NK-92 treated with Interleukin-12 subunit alpha and Interleukin-12 subunit beta, amount 100 ng/mL, for 24 hours (cell line): Measurements from ENCODE around the gene ZNF764.

Experiments used
- DNase-seq: peaks from one replicate; lab custom pipeline; 2025; lab: John Stamatoyannopoulos, UW

ZNF764 gene

DNA sequence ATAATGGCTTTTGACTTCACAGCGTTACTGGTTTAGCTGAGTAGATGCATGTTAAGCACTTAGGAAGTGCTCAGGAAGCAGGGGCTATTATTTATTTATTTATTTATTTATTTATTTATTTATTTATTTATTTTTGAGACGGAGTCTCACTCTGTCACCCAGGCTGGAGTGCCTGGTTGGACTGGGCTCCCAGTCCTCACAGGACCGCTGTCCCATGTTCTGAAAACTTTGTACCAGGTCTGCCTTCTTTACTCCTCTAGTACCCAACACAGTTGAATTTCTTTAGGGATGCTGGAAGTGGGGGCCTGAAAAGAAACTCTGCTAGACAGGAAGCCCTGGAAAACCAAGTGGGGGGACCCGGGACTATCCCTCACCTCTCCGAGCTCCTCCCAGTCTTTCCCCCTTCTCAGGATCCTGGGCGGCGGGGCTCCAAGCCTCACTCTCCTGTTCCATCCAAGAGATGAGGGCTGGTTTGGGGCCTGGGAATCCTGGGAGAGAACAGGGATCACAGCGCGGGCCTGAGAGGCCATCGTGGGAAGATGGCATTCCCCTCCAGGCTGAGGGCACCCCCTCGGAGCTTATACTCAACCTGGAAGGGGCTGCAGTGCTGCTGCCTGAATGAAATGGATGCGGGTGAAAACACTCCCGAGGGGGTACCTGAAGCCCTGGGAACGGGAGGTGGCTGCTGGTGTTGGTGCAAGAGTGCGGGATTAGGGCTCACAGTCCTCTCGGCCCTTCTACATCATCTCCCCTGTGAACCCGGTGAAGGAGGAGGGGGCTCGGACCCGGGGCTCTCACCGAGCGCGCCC, 12.7 kb upstream of the ZNF764 start:
- DNase-seq: no peak

DNA sequence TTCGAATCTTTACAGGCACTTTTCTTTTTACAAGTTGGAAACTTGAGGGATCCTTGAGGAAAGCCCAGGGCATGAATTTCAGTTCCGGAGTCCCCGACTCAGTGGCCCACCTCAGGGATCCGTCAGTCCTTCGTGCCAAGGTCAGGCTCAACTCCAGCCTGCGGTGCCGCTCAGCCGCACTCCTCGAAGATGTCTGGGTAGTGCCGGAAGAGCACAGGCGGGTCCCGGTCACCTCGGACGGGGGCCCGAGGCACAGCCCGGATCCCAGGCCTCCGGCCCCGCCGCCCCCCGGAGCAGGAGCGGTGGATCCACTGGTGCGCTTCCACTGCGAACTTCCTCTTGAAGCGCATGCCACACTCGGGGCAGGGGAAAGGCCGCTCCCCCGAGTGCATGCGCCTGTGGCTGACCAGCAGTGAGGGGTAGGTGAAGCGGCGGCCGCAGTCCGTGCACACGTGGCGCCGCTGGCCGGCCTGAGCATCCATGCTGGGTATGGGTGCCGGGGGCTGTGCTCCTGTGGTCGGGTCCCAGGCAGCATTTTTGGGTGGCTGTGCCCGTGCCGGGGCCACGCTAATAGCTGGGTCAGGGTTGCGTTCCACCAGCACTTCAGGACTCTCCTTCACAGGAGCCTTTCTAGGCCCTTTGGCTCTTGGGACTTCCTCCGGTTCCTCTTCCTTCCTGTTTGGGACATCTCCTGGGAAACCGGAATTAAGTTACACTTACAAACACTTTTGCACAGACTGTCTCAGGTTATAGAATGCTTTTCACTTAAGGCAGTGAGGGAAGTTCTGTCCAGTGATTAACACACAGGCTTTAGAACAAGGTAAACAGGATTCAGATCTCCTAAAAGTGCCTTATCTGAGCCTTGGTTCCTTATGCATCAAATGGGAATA, 11.8 kb upstream of the ZNF764 start:
- no peak for DNase-seq

DNA sequence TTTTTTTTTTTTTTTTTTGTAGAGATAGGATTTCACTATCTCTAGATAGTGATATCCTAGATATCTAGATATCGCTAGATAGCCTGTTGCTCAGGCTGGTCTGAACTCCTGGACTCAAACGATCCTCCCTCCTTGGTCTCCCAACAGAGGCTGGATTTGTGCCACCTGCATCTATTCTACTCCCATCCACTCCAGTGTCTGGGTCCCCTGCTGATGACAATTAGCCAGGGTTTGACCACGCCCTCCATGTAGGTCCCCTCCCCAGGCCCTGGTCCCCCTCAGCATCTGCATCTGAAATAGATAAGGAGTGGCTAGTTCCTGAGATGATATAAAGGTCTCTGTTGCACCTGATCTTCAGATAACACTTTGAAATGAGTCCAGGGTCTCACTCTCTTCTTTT, 11.1 kb upstream of the ZNF764 start:
- DNase-seq: no peak

DNA sequence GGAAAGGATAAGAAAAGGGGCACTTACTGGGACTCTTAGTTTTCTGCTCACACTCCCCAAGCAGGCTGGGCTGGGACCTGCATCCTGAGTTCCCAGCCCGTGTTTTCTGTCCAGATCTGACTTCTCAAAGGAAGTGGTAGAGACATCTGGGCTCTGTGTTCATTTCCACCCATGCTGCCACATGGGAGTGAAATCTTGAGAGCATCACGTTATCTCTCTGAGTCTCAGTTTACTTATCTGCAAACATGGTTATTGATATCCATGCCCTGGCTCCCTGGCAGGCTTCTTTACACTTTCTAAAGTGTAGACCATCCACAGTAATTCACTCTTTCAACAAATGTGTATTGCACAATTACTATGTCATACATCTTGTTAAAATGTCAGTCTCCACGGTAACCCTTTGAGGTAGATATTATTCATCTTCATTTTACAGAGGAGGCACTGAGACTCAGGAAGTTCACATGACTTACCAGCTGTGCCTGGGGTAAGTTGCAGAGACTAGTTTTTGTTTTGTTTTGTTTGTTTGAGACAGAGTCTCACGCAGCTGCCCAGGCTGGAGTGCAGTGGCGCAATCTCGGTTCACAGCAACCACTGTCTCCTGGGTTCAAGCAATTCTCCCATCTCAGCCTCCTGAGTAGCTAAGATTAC, 9.9 kb upstream of the ZNF764 start:
- peak; percentile 72 for DNase-seq

DNA sequence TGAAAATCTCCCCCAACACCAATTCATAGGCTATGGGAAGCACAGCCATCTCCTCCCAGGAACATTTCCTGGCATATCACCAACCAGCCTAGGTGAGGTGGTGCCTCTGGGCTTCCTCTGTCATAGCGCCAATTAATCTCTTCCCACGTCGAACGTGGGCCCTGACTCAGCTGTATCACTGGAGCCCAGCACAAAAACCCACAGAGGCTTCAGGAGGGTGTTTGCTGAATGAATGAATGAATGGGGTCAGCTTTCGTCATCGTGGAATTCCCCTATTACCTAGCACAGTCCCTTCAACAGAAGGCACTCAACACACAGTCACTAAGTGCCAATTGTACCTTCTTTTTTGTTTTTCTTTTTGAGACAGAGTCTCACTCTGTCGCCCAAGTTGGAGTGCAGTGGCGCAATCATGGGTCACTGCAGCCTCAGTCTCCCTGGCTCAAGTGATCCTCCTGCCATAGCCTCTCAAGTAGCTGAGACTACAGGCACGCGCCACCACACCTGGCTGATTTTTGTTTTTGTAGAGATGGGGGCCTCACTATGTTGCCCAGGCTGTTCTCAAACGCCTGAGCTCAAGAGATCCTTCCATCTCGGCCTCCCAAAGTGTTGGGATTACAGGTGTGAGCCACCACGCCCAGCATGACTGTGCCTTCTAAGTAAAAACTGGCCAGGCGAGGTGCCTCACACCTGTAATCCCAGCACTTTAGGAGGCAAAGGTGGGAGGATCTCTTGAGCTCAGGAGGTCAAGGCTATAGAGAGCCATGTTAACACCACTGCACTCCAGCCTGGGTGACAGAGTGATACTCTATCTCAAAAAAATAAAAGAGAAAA, 9.2 kb upstream of the ZNF764 start:
- peak; percentile 73 for DNase-seq

DNA sequence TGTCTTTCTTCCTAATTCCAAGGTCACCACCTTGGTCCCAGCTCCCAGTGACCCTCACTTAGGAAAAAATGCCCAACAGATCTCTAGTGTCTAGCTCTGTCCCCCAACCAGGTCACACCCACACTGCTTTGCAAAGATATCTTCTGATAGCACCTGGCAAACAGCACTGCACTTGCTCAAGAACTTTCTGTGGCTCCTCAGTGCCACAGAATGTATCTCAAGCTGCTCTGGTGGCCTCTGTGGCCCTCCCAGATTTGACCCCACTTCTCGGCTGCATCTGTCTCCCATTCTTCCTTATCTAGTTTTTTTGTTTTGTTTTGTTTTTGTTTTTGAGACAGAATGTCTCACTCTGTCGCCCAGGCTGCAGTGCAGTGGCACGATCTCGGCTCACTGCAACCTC, 8.4 kb upstream of the ZNF764 start:
- DNase-seq: no peak

DNA sequence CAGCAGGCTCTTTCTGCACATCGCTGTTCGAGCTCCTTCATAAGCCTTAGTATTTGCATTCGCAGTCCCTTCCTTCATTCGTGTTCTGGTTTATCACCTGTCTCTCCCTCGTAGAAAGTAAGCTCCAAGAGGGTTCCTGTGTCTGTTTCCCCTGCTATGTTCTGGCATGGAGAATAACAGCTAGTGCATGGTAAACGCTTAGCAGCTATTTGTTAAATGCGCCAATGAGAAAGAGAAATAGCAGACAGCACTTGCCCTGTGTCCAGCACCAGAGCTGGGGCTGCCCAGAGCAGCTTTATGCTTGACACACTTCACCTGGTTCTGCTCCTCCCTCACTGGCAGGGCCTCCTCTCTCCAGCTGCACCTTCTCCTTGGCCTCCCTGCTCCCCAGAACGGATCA, 7.8 kb upstream of the ZNF764 start:
- DNase-seq: no peak

DNA sequence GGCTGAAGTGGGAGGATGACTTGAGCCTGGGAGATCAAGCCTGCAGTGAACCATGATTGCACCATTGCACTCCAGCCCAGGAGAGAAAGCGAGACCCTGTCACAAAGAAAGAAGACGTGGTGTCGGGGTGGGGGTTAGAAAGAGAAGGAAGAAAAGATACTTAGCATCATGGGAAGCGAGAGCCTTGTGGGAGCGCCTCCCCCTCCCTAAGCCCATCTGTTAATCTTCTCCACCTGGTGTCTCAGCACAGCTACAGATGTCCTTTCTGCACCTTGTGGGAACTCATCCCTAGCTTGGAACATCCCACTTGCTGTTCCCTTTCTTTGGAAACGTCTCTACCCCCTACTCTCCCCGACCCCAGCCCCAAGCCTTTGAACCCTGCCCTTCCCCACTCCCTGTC, 7.4 kb upstream of the ZNF764 start:
- no peak for DNase-seq

DNA sequence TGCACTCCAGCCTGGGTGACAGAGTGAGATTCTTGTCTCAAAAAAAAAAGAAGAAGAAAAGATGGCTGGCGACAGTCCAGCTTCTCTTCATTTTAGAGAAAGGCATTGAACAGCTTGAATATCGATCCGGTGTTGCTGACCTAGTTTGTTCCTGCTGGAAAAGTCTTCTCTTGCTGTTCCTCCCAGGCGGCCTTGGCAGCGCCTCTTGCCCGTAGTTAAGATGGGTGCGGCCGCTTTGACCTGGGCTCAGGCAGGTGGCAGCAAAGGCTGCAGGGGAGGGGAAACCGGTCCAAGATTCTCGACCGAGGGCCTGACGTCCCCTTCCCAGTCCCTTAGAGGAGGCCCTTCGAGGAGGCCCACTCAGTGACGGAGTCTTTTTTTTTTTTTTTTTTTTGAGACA, 3.8 kb upstream of the ZNF764 start:
- DNase-seq: no peak

DNA sequence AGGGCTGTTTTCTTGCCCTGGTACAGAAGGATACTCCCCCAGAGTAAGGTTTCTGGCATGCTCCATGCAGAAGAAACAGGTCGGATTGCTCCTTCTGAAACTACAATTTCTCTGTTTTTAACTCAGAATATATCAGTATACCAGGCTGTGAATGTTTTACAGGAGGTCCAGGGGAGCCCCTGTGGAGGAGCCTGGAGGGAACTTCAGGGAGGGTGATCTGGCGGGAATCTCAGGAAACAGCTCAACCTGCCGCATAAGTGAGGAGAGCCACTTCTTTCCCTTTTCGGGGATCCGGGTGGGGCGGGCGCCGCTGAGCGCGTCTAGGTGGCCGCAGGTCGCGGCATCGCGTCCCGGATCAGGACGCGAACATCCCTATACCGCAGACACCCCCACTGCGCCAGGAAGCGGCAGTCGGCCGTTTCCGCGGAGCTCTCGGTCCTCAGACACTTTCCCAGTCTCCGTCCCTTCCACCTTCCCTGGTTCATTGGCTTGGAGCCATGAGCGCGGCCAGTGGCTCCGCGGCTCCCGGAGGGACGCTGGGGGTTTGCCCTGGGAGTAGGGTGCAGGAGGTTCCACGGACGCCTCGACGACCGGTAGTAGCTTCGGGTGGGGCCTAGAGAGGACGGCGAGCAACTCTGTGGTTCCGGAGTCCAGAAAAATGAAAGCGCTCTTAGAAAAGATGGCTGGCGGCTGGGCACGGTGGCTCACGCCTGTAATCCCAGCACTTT, 3.1 kb upstream of the ZNF764 start:
- peak; percentile 36 for DNase-seq

DNA sequence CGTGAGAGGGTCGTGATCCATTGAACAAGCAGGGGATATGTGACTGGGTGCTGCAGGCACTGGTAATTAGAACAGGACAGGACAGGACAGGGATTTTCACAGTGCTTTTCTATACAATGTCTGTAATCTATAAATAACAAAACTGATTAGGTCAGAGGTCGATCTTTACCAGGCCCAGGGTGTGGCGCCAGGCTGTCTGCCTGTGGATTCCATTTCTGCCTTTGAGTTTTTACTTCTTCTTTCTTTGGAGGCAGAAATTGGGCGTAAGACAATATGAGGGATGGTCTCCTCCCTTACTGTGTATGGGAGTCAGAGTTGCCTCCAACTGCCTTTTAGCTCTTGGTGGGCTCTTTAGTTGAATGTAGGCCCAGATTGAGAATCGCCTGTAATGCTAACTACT, 1.5 kb upstream of the ZNF764 start:
- DNase-seq: no peak

DNA sequence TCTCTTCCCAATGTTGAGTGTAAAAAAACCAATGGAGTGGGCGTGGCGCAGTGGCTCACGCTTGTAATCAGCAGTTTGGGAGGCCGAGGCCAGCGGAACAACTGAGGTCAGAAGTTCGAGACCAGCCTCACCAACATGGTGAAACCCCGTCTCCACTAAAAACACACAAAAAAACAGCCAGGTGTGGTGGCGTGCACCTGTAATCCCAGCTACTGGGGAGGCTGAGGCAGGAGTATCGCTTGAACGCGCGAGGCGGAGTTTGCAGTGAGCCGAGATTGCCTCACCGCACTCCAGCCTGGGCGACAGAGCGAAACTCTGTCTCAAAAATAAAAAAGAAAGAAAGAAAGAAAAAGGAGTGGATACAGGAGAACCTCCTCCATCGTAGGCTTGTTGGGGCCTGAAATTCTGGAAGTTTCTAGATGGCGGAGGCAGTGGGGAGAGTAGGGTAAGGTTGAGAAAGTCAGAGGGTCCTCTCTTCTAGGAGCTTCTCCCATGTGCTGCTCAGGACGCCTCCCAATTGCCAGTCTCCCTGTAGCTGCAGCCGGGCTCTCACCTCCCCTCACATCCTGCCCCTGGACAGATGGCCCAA, 709 bp upstream of the ZNF764 start:
- no peak for DNase-seq

DNA sequence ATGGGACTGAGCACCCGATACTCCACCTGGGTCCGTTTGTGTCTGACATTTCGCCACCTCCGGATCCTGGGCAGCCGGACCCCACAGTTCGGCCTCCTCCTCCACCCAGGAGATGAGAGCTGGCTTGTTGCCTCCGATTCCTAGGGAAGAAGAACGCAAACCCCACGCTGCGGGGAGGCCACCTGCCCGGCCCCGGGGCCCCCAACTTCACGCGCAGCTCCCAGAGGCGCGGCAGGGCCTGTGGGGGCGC, 542 bp downstream of the ZNF764 start:
- DNase-seq: no peak

DNA sequence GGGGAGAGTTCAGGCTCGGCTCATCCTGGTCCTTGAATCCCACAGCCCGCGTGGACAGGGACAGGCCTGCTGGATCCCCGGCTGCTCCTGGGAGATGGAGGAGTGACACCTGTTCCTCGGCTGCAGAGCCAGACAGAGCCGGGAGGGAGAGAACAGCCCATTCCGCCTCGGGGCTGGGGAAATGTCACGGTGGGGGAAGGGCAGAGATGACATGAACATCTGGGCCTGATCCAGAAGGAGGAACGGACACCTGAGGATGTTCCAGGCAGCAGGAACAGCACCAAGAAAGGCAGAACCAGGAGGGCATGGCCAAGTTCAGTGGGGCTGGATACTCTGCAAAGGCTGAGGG, 2.1 kb downstream of the ZNF764 start:
- no peak for DNase-seq

DNA sequence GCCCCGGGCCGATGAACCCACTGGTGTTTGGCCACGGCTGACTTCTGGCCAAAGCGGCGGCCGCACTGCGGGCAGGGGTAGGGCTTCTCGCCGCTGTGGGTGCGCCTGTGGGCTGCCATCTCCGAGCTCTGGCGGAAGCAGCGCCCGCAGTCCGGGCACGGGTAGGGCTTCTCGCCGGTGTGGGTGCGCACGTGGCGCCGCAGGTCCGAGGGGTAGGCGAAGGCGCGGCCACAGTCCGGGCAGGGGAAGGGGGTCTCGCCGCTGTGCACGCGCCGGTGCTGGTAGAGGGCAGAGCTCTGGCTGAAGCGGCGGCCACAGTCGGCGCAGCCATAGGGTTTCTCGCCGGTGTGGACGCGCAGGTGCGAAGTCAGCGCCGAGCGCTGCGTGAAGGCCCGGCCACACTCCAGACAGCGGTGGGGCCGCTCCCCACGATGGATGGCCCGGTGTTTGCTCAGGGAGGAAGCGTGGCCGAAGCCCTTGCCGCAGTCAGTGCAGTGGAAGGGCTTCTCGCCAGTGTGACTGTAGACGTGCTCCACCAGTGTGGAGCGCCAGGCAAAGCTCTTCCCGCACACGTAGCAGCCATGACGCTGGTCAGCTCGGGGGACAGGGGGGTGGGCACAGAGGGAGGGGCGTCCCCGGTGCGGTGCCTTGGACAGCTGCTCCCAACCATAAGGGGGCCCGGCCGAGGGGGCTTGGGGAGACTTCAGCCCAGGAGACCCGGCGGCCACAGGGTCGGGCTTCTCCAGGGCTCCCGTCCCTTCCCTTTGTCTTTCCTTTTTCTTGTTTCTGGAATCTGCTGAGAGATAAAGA, 2.7 kb downstream of the ZNF764 start:
- no peak for DNase-seq

DNA sequence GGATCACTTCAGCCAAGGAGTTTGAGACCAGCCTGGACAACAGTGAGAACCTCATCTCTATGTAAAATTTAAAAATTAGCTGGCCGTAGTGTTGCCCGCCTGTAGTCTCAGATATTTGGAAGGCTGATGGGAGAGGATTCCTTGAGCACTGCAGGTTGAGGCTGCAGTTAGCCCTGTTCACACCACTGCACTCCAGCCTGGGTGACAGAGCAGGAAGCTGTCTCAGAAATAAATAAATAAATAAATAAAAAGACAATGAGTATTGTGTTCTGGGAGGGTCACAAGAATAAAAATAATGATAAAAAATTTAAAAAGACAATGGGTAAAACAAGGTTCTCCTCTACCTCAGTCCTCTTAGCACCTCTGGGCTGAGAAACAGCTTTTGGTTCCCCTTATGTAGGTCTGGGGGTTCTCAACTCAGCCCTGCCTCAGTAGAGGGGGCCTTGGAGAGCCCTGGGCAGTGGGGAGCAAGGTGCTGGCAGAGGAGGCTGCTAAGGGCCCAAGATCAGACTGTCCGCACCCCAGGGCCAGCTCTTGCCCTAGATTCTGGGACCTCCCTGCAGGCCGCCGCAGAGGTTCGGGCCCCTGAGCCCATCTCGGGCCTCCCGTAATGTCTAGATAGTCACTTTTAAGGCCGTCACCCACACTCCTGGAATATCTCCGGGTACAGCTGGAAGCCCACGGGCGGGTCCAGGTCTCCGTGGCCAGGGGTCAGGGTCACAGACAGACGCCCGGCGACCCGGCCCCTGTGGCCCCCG, 3.4 kb downstream of the ZNF764 start:
- no peak for DNase-seq

DNA sequence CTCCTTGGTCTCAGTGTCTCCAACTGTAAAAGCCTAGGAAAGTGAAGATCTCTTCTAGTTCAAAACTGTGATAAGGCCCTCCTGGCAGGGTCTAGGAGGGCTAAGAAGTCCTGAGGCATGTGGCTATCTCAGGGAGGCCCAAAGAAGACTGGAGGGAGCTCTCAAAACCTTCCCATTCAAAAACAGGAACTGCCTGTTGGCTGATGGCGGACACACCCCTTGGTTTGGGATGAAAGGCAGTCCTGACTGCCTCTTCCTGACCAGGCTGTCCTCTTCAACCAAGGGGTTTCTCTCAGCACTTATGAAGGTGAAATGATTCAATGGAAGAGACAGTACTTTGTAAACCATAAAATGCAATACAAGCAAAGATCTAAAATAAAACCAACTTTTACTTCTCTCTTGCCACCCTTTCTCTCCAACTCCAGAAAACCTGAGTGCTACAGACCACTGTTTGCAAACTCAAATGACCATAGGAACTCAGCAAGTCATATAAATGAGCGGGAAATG, 4.7 kb downstream of the ZNF764 start:
- DNase-seq: no peak

DNA sequence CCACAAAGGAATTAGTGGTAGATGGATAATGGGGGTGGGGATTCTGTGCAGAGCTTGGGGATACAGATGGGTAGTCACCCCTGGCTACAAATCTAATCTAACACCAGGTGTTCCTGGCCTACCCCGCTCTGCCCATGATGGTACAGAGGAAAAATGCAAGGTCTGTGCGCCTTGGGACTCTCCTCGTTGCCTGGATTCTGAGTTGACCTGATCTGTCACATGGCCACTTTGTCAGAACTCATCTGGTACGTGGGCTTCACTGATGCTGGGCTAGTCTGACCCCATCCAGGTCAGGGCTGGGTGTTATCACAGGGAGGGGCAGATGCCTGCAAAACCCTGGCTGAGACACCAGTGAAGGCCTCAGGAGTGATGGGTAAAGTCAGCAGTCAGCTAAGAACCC, 5.2 kb downstream of the ZNF764 start:
- DNase-seq: no peak

DNA sequence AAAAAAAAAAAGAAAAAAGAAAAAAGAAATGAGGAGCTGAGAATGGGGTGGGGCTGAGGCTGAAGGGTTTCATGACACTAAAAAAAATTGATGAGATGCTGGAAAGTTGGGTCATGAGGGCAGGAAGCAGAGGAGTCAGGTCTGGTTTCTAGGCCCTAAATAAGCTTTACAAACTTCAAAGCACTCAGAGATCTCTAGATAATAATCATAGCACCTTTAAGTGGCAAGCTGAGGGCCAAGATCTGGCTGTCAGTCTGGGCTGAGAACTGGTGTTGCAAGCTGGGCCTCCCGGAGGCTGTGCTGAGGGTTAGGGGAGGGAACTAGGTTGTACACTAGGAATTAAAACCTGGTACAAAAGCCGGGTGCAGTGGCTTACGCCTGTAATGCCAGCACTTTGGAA, 6.4 kb downstream of the ZNF764 start:
- no peak for DNase-seq
